ENCODE results near the gene SORCS1. TPM values are rescaled to one million over a fixed set of nuclear protein-coding genes. Genes with fewer than 3 reads are reported as not detected.

The SORCS1 gene
- total and polyA plus RNA-seq, 2 of the 8 experiments (the other 6 are each of a cell fraction or from before 2014, with no cell fraction given), result 4.1 to 4.6 TPM

DNA sequence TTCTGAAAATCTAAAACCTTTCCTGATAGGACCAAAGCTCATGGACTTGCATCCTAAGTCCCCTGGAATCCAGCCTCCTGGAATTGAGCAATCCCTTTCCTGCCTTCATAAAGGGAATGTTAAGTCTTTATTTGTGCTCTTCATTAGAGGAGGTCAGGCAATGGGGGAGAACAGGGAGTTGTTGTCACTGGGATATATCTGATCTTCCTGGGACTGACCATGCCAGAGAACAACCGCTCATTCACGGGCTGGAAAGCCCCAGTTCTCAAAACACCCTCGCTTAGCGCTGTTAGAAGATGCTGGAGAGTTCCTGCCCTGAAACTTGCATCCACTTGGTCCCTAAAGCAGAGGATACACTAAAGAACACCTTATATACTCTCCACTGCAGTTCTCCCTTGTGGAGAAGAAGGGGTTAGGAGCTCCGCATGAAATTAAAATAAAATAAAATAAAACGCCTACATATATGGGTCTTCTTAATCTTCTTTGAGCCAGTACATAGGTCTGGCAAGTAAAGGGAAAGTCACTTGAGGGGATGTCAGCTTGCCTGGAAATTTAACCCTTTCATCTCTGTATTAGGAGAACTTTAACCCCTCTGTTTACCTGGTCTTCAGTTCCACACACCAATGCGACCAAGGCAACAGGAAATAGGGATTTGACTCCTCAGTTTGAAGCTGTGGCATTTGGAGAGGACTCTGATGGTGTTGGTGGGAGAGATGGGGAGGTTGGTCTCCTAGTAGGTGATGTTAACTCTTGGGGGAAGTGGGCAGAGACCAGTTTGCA is 1.2 kb downstream of the SORCS1 start:
- WGBS, 2 experiments (ENCODE audit: extremely low coverage in 1 of 2, insufficient coverage in 1 of 2, insufficient read length in 1 of 2, insufficient replicate concordance in 2 of 2, low coverage in 1 of 2, low lambda C conversion rate in 2 of 2, missing lambda C conversion rate in 1 of 2), result 25% methylated on average over 7 of the region's 7 CpGs; no CpG with 5 or more reads in 1 of the 2 experiments
- Histone ChIP-seq H3K18ac (ENCODE audit: extremely low read depth, low read length) (no peak overlapping the region), H3K27me3 (replicated peaks in 1 of 4; ENCODE audit: control insufficient read depth in 3 of 4, extremely low read depth in 1 of 4, insufficient read depth in 3 of 4, low read length in 3 of 4) (peaks cover 3 to 17% (median 9%) of the 10 kb centered on the region in 4 experiments; a peak in 6 of 7 replicates), H4K5ac (ENCODE audit: insufficient read length, low read depth, low read length) (no peak overlapping the region), H3K4me2 (ENCODE audit: insufficient read depth in 1 of 2, low read depth in 2 of 2, low read length in 2 of 2) (peak overlapping the region; percentile 88 to 99), H4K20me1 (replicated peaks in 1 of 2; ENCODE audit: control insufficient read depth in 1 of 2, insufficient read depth in 2 of 2, low read length in 2 of 2) (no peaks in the 10 kb centered on the region), H2BK20ac (ENCODE audit: low read length) (no peak overlapping the region), H3K4me1 (replicated peaks in 1 of 4; ENCODE audit: control insufficient read depth in 3 of 4, insufficient read depth in 4 of 4, low read length in 3 of 4) (peaks cover 0 to 16% (median 7%) of the 10 kb centered on the region in 4 experiments; a peak in 4 of 7 replicates), H3K14ac (ENCODE audit: insufficient read length) (no peak overlapping the region), H3K56ac (replicated peaks; ENCODE audit: insufficient read length, low read depth, low read length) (no peak overlapping the region), H2BK12ac (ENCODE audit: low read depth, low read length) (no peak overlapping the region), H2AK5ac (ENCODE audit: low read depth, low read length) (no peak overlapping the region), H4K8ac (ENCODE audit: extremely low read depth, insufficient read depth, low read length) (no peak overlapping the region), H3K23ac (ENCODE audit: insufficient read length) (no peak overlapping the region), H3K79me1 (ENCODE audit: low read depth, low read length) (no peaks in the 10 kb centered on the region), H2BK15ac (ENCODE audit: low read length) (peak overlapping the region; percentile 61; the same call in 1 of the 2 replicates), H3K9me3 (ENCODE audit: insufficient read depth in 2 of 2, low read depth in 1 of 2, low read length in 1 of 2) (no peaks in the 10 kb centered on the region), H3K9ac (replicated peaks in 1 of 4; ENCODE audit: extremely low read depth in 1 of 4, low read depth in 3 of 4, low read length in 3 of 4) (no peak overlapping the region), H3K23me2 (ENCODE audit: low read depth, low read length) (peaks cover 10% of the 10 kb centered on the region), H3K79me2 (ENCODE audit: control insufficient read depth in 1 of 2, insufficient read depth in 2 of 2, low read length in 2 of 2) (no peaks in the 10 kb centered on the region), H3K27ac (ENCODE audit: low read depth, low read length) (no peak overlapping the region), H3K36me3 (ENCODE audit: control insufficient read depth in 2 of 4, insufficient read depth in 4 of 4, low read length in 3 of 4) (no peaks in the 10 kb centered on the region), H4K91ac (replicated peaks; ENCODE audit: insufficient read length, low read length) (no peak overlapping the region), H2BK120ac (replicated peaks; ENCODE audit: low read depth, low read length) (no peak overlapping the region), H2BK5ac (ENCODE audit: low read depth, low read length) (0 out of 2 replicates have a peak overlapping the region, but pooled peaks have one; percentile 35), H3K4me3 (ENCODE audit: extremely low read depth in 1 of 4, insufficient read depth in 2 of 4, low read depth in 3 of 4, low read length in 4 of 4) (peak overlapping the region; percentile 59 to 95 (median 70)), H3K4ac (replicated peaks; ENCODE audit: insufficient read length, low read depth, low read length) (no peak overlapping the region), H2AFZ (ENCODE audit: low read length) (peak overlapping the region; percentile 95; the same call in 1 of the 2 replicates)
- ChIA-PET CTCF (ENCODE audit: partially characterized antibody) (interaction anchor here (0.7 to 1.5 kb wide), 5 partner anchors 15 to 458 kb away, joined by 3 to 4 read pairs (median 3); no protein-coding TSS in a partner anchor), POLR2A (ENCODE audit: partially characterized antibody) (no interaction called here)
- FAIRE-seq, result no peak
- peak; percentile 78 for TF ChIP-seq CEBPB (IDR thresholded peaks at IDR 0.05; ENCODE audit: low read depth, low read length)
- TF ChIP-seq KDM4A (IDR thresholded peaks at IDR 0.05; ENCODE audit: low read depth, low read length, severe bottlenecking), result no peak
- DNase-seq (ENCODE audit: low read depth in 1 of 2, low spot score in 2 of 2), result no peak
